GM18907 (cell line): ENCODE measurements around the gene SNAP91.
"Not testable (repeated sequence)": the region's sequence is repeated elsewhere in the genome, so short reads cannot be mapped to it uniquely, and the experiment has no call there.

ENCODE experiments used
- ATAC-seq: cut with Tn5 transposase; IDR thresholded peaks from one replicate; pipeline ENCODE4 v1.9.1; 2021; ENCODE audit warnings: mild to moderate bottlenecking, moderate library complexity; ENCODE audit not compliant: unreplicated experiment

Gene SNAP91

DNA sequence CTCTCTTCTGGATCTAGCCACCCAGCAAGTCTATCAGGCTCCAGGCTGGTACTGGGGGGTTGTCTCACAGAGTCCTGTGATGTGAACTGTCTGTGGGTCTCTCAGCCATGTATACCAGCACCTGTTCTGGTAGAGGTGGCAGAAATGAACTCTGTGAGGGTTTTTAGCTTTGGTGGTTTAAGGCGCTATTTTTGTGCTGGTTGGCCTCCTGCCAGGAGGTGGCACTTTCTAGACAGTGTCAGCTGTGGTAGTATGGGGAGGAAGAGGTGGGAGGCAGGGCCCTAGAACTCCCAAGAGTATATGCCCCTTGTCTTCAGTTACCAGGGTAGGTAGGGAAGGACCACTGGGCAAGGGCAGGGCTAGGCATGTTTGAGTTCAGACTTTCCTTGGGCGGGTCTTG is 75.8 kb downstream of the SNAP91 start:
- ATAC-seq = no peak

DNA sequence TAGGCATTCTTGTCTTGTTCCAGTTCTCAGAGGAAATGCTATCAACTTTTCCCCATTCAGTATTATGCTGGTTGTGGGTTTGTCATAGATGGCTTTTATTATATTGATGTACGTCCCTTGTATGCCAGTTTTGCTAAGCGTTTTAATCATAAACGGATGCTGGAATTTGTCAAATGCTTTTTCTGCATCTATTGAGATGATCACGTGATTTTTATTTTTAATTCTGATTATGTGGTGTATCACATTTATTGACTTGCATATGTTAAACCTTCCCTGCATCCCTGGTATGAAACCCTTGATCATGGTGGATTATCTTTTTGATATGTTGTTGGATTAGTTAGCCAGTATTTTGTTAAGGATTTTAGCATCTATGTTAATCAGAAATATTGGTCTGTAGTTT is 79.0 kb downstream of the SNAP91 start:
- not testable (repeated sequence) for ATAC-seq

DNA sequence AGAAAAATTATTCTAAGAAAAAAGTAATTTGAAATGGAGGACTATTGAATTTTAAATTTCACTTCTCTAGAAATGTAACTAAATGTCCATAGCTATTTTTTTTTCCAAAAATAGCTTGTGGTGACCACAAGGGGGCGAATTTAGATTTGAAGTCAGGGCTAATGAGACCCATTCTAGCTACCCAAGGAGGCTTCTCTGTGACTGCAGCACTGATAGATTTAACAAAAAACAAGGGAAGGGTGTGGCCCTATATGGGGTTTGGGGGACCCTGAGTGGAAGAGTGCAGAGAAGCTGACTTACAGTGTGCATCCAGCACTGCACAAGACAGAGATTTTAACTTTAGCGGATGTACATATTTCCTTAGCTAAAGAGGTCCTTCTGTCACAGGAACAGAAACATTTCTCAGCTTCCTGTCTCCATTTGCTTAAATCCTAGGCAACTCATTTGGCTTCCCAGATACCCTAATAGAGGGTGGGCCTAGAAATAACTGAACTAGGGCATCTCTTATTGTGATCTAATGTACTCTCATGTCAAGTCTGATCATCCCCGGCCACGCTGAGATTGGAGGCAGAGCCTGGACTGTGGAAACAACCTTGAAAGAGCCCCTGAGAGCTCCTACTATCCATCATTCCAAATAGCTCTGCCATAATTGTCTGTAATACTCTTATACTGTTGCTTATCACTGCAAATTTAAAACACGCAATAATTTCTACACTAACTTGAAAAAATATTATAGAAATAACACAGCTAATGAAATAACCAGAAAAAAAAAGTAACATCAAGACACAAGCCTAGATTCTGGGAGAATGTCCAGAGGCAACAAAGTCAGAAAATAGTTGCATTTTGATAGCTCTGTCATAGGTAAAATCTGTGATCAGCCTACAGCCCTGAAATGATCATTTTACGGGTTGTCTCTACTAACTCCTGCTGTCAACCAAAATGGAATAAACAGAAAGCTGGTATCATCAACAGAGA is 93.6 kb downstream of the SNAP91 start:
- ATAC-seq = peak; percentile 82

DNA sequence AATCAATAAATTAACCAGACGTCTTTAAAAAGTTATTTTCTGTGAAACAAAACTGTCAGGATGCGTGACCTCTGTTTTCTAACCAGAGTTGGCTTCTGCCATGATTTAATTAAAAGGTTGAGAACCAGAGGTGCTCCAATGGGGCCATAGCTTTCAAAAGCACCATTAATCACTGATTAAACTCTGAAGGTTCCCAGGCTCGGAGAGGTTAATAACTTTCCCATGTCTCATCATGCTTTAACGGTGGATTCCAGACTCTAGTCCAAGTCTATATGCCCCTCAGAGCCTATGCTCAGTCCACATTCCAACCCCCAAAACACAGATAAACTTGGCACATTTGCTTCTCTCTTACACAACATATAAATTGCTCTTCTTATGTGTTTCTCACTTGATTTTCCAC is 95.5 kb downstream of the SNAP91 start:
- no peak for ATAC-seq

DNA sequence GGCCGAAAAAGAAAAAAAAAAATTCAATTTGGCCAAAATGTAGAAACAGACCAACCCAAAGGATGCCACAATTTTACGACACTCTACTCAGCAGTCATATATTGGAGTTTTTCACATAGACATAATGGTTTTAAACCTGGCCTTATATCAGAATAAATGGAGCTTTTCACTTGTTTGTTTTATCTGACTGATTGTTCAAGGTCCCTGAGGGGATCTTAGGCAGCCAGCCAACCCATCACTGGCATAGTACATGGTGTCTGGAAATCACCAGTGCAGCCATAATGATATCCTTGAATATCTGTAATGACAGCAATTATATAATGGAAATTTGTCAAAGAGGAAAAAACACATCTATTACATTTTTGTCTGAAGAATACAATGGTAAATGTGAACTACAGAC is 99.7 kb downstream of the SNAP91 start:
- ATAC-seq = no peak

DNA sequence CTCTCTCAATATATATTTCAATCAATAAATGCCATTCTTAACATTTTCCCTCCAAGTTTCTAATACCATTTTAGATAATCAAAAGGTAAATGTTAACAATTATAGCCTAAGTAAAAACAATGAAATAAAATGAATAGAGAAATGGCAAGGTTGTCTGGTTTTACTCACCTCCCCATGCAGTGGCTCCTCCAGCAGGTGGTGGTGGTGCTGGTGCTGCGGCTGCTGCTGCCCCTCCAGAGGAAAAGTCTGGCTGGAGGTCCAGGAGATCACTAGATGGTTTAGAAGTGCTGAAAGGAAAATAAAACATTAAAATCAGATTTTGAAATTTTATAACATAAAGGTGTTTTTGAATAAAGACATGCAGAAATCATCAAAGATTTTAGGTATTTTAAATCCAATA is 103.4 kb downstream of the SNAP91 start:
- ATAC-seq = no peak

DNA sequence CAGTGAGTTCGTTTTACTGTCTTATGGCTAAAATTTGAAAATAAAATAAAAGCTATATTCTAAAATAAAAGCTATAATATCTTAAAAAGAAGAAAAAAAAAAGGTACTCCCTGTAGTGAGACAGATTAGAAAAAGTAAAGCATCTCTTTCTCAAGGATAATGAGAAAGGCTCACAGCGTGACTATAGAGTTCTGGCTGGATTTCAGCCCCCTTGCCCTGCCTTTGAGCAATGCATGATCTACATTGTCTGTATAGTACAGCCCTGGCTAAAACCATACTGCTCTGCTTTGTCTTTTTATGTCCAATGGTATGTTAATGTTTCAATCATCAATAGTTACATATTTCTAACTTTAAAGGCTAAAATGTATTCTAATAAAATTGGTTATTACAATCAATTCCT is 105.3 kb downstream of the SNAP91 start:
- ATAC-seq = no peak

DNA sequence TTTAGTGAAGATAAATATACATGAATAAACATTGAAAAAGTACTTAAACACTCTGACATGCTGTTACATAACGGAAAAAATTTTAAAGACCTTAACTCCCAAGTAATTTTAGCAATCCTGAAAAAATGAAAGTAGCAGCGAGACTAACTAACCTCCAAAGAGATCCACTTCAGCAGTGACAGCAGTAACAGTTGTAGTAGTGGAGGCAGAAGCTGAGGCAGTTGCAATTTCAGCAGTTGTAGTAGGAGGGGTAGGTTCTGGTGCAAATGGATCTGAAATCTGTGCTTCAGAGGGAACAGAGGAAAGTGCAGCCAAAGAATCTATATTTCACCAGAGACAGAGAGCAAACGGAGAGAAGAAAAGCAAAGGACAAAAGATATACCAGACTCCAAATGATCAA is 107.8 kb downstream of the SNAP91 start:
- no peak for ATAC-seq

DNA sequence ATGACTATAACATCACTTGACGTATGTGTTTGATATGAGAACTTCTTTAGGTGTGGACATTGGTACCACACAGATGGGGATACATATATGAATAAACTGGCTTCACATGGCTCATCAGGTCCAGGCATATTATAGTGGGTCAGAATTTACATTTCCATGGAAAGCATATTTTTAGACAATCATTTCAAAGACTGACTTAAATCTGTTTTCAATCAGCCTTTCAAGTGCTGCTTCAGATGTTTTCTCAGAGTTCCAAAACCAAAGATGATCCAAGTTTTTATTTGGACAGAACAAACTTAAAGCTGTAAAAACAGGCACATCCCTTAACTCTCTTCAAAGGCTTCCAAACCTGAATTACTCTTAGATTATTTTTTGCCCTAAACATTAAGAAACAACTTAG is 108.4 kb downstream of the SNAP91 start:
- ATAC-seq = no peak

DNA sequence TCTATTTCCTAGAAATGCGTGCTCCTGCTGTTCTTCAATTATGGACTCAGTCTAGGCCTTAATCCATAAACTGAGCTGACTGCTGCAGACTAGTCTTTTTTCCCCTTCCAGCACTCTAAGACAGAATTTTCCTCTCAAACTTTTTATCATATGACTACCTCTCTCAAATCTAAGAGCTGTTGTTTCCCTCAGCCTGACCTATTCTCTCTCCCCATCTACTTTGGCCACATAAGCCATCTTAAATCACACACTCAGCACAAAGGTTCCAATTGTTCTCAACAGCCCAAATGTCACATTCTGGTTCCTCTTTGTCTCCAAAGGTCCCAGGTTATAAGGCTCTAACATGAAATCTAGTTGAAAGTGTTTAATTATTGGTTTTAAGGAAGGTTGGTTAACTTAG is 111.4 kb downstream of the SNAP91 start:
- ATAC-seq = no peak

DNA sequence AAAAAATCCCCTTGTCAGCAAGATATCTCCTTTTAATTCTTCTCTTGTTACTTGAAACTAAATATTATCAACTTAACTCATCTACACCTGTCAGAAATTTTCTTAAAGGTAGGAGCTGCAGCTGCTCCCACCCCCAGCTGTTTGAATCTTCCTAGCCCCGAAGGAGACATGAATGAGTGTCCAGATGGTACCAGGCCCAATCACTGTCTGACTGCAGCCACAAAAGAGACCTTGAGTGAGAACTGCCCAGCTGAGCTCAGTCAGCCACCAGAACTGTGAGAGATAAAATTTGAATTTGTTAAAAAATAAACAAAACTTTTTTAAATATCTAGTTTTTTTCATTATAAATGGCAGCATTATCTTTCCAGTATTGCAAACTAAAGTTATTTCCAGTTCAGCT is 111.8 kb downstream of the SNAP91 start:
- ATAC-seq = no peak

DNA sequence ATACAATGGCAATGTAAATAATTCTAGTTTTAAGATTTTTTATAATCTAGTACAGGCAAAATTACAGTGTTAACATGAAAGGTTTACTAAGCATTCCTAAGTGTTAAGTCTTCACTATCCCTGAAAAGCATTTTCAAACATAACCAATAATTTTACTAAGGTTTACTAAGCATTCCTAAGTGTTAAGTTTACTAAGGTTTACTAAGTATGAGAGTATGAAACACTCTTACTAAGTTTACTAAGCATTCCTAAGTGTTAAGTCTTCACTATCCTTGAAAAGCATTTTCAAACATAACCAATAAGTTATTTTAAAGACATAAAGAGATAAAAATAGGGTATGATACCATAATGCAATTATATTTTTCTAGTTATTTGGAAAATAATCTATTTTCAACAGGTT is 114.0 kb downstream of the SNAP91 start:
- no peak for ATAC-seq

DNA sequence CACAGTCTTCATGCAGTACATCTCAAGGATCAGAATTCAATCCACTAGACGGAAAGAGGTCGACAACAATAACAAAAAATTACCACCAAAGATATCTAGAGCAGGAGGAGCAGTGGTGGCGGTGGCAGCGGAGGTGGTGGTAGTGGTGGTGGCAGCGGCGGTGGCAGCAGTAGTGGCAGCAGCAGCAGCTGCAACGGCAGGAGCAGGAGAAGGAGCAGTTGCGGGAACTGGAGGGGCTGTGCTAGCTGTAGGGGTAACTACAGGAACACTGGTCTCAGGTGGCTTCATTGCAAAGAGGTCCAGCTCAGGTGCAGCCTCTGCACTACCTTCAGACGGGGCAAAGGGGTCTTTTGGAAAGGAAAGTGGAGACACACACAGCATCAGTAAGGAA is 115.5 kb downstream of the SNAP91 start:
- peak; percentile 7 for ATAC-seq

DNA sequence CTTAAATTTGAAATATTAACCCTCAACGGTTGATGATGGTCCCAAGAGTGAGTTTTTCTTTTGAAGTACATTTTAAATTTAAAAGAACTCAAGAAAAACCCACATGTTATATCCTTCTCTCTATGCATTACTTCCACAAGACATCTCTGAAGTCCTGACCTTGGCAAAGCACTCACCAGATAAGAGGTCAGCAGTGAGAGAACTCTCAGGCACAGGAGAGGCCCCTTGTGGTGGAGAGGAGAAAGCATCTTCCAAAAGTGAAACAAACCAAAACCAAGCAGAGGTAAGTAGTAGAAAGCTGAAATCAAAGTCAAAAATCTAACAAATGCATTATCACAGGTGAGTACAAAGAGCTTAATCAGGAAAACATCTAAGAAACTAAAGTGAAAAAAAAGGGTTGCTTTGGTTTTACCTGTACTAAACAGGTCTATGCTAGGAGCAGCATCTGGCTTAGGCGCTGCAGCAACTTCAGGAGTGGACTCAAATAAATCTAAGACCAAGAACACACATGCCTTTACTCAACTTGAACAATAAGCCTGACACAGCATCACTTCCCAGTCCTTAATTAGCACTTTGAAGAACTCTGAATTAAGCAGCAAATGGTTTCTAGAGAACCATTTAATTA is 116.0 kb downstream of the SNAP91 start:
- peak; percentile 99 for ATAC-seq

DNA sequence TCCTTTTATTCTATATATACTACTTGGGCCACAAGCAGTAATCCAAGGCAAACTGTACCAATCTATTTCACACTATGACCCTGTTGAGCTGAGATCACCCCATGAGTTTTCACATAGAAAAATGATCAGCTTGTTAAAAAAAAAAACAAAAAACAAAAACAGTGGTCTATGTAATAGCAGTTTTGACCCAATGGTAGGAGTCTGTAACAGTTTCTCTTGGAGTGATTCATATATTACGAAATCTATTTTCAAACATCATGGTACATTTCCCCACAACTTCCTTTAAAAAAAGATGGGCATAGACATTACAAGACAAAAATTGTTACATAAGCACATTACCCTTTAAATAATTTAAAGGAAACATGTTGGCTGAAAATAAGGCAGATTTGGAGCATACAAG is 118.5 kb downstream of the SNAP91 start:
- ATAC-seq = no peak

DNA sequence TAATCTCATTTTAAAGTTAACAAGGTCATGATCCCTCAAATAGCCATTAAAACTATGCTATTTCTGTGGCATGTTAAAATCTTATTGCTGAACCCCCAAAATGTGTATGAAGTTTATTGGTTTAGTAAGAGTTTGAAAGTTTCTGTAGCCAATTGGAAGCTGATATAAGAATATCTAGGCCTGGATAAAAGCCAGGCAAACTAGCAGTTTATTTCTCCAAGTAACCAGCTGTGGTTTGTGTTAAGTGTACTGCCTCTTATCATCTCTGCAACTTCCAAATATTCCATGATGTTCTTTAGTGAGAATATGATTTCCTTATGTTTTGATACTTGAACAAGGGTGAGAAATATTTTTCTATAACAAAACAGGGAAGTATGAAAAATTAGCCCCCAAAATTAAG is 119.8 kb downstream of the SNAP91 start:
- no peak for ATAC-seq

DNA sequence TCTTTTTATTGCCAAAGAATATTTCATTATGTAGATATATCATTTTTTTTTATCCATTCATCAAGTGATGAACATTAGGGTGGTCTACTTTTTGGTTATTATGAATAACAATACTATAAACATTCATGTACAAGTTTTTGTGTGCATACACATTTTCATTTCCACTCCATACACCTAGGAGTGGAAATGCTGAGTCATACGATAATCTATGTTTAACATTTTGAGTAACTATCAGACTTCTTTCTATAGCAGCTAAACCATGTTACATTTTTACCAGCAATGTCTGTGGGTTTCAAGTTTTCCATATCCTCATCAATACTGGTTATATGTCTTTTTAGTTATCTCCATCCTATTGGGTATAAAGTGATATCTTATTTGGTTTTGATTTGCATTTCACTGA is 130.8 kb downstream of the SNAP91 start:
- ATAC-seq = no peak

DNA sequence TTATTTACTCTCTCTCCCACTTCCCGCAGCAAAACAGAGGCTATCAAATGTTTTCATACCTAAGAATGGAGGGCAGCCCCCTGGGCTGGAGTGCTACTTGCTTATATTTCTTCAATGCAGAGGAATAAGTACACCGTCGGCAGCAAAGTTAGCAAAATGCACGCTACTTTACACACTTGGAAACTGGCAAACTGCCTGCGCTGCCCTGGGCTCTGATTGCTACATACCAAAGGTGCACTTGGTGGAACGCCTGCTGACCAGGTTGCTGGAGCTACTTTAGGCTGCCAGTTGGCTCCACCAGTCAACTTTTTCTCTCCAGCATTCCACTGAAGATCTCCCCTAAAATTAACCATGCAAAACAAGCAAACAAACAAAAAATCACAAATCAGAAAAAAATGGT is 134.1 kb downstream of the SNAP91 start:
- ATAC-seq = no peak

DNA sequence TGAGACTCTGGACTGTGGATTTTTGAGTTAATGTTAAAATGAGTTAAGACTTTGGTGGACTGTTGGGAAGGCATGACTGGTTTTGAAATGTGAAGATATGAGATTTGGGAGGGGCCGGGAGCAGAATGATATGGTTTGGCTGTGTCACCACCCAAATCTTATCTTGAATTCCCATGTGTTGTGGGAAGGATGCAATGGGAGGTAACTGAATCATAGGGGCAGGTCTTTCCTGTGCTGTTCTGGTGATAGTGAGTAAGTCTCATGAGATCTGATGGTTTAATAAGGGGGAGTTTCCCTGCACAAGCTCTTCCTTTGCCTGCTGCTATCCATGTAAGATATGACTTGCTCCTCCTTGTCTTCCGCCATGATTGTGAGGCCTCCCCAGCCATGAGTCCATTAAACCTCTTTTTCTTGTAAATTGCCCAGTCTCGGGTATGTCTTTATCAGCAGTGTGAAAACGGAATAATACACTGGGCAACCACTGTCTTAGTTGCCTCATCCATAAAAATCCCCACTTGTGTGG is 137.2 kb downstream of the SNAP91 start:
- ATAC-seq = not testable (repeated sequence)

DNA sequence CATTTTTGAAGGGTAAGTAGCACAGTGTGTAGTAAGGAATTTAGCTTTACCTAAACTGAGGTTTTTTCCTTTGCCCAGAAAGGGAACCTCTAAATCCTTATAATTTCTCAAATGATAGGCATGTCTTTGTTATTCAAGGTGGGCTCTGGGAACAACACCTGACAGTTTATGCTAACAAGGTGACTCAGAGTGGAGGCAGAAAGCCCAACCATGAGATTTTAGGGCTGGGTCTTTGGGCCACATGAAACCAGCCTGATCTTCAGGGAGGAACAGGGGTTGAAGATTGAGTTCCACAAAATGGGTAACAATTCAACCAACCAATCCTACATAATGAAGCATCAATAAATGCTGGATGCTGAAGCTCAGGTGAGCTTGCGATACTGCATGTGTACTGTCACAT is 149.9 kb downstream of the SNAP91 start:
- ATAC-seq = no peak

DNA sequence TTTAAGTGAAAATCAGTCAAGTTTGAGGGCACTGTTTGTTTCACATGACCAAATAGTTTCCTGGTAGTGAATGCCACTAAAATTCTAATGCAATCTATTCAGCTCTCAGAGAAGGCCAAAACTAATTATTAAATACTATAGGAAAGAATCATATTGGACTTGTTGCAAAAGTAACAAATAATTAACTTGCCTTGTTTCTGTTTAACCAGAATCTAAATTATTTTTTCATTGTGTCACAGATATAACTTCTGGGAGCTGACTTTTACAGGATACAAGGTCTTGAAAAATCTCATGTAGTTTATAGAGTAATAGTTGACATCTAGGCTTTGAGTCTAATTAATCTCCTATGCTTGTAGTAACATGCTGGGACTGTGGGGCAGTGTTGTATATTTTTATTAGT is 152.0 kb downstream of the SNAP91 start:
- ATAC-seq = no peak

DNA sequence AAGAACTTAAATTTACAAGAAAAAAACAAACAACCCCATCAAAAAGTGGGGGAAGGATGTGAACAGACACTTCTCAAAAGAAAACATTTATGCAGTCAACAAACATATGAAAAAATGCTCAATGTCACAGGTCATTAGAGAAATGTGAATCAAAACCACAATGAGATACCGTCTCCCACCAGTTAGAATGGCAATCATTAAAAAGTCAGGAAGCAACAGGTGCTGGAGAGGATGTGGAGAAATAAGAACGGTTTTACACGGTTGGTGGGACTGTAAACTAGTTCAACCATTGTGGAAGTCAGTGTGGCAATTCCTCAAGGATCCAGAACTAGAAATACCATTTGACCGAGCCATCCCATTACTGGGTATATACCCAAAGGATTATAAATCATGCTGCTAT is 157.2 kb downstream of the SNAP91 start:
- not testable (repeated sequence) for ATAC-seq
